ENCODE results near the gene NABP2. TPM values are rescaled to one million over a fixed set of nuclear protein-coding genes. Genes with fewer than 3 reads are reported as not detected.
"Not testable (repeated sequence)": the region's sequence is repeated elsewhere in the genome, so short reads cannot be mapped to it uniquely, and the experiment has no call there.

NABP2 gene
- total RNA-seq, 2 donors from 2014 or later: 61.0 to 96.6 TPM

DNA sequence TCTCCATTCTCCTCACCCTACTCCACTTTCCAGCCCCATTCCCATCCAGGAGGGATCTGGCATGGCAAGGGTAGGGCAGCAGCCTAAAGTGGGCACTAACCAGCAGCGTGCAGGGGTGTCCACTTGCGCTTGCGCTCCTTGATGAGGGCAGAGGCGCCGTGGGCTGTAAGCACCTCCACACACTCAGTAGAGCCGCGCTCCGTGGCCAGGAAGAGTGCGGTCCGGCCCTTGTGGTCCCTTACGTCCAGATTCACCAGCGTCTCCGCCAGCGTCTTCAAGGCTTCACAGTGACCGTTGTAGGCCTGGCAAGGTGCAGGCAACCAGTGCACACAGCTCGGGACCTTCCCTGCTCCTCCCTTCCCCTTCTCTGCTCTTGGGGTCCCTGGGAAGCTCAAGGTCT, 23.8 kb downstream of the NABP2 start:
- Mint-ChIP-seq H3K4me1 (no peaks in the 10 kb centered on the region), H3K9me3 (no peaks in the 10 kb centered on the region), H3K27me3 (no peaks in the 10 kb centered on the region), H3K4me3 (no peak overlapping the region), H3K27ac (no peak overlapping the region), H3K36me3 (ENCODE audit: low read depth) (peaks cover 75% of the 10 kb centered on the region)
- ATAC-seq (replicated peaks): no peak

DNA sequence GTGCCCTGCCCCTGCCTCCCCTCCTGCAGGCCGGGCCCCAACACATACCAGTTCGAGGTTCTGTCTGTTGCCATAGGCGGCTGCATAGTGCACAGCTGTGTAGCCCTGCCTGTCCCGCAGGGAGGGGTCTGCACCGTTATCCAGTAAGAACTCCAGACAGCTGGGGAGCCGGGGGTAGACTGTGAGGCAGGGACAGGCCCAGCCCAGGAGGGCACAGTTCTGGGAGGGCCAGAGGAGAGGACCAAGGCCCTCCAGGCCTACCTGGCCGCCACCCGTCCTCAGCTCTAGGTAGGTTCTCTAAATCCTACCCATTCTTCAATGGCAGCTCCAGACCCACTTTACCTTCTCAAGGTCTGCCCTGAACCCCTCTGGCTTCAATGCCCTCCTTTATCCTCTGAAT, 24.6 kb downstream of the NABP2 start:
- Mint-ChIP-seq H3K4me1 (no peaks in the 10 kb centered on the region), H3K27me3 (no peaks in the 10 kb centered on the region)

GRCh38 chr12:56252649-56253048, 28.5 kb downstream of the NABP2 start:
- Mint-ChIP-seq H3K4me1 (peaks cover 5% of the 10 kb centered on the region), H3K27ac (no peak overlapping the region), H3K9me3 (no peaks in the 10 kb centered on the region), H3K27me3 (no peaks in the 10 kb centered on the region), H3K4me3 (no peak overlapping the region), H3K36me3 (ENCODE audit: low read depth) (peaks cover 65% of the 10 kb centered on the region)
- ATAC-seq (replicated peaks): no peak

More for the DNA sequence above, 24.6 kb downstream of the NABP2 start:
- Mint-ChIP-seq H3K36me3 (ENCODE audit: low read depth) (peaks cover 75% of the 10 kb centered on the region), H3K27ac (no peak overlapping the region), H3K9me3 (no peaks in the 10 kb centered on the region), H3K4me3 (no peak overlapping the region)
- no peak for ATAC-seq (replicated peaks)

DNA sequence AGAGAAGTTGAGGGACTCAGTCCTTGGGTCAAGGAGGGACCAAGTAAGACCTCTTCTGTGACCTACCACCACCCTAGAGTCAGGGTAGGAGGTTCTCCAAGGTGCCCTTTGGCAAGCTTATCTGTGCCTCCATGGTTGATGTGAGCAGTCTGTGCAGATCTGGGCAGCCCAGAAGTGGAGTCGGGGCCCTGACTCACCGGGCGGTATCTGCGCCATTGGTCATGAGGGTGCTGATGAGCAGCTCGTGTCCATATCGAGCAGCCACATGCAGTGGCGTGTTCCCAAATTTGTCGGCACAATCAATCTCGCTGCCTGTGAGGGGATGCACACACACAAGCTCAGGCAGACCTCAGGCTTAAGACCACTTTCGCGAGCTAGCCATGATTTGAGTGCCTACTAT, 28.9 kb downstream of the NABP2 start:
- H3K4me1 Mint-ChIP-seq: peaks cover 5% of the 10 kb centered on the region

DNA sequence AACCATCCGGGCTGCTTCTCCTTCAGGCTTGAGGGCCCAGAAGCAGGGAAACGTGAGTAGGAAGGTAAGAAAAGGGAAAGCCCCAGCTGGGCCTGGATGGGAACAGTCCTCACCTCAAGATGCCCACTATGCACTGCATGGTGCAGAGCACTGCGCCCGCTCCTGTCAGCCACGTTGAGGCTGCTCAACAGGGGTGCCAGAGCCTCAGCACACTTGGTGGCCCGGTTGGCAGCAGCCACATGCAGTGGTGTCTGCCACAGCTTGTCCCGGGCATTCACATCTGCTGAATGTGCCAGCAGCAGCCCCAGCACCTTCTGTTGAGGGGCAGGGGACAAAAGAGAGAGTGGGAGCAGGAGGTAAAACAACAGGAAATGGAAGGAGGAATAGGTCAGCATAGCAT, 31.5 kb downstream of the NABP2 start:
- H3K36me3 Mint-ChIP-seq (ENCODE audit: low read depth): peaks cover 55% of the 10 kb centered on the region
- no peaks in the 10 kb centered on the region for H3K27me3 Mint-ChIP-seq
- H3K9me3 Mint-ChIP-seq: no peaks in the 10 kb centered on the region
- no peak overlapping the region for H3K4me3 Mint-ChIP-seq
- peak overlapping the region; percentile 4 for H3K27ac Mint-ChIP-seq
- peaks cover 11% of the 10 kb centered on the region for H3K4me1 Mint-ChIP-seq
- no peak for ATAC-seq (replicated peaks)

More for the DNA sequence above, 28.9 kb downstream of the NABP2 start:
- Mint-ChIP-seq H3K9me3 (no peaks in the 10 kb centered on the region), H3K4me3 (no peak overlapping the region), H3K27me3 (no peaks in the 10 kb centered on the region), H3K36me3 (ENCODE audit: low read depth) (peaks cover 63% of the 10 kb centered on the region), H3K27ac (no peak overlapping the region)
- ATAC-seq (replicated peaks): no peak

DNA sequence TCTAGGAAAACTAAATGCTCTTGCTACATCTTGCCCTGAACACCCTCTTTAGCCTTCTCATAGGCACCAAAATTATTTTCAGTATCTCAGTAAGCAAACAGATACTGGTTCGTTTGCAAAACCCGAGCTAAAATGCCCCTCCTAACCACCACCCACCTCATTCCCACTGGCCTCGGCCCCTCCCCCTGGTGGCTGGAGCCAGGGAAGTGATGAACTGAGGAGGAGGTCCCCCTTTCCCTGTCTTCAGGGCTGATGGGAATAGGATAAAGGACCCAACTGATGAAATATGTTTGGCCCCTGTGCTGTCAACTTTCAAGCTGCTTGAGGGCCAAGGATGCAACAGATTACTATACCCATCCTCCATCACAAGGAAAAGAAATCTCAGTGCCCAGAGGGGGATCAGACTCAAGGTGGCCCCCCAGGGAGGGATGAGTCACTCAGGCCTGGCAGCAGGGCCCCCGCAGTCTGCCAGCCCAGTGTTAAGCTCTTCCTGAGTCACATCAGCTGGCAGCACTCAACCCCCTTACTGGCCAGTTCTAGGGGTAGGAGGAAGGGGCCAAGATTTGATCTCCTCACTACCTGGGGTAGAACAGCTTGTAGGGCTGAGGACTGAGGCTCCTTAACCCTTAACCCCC, 32.3 kb downstream of the NABP2 start:
- H3K4me3 Mint-ChIP-seq: peak overlapping the region; percentile 81
- H3K4me1 Mint-ChIP-seq: peaks cover 11% of the 10 kb centered on the region
- no peaks in the 10 kb centered on the region for H3K9me3 Mint-ChIP-seq
- peaks cover 49% of the 10 kb centered on the region for H3K36me3 Mint-ChIP-seq (ENCODE audit: low read depth)
- no peaks in the 10 kb centered on the region for H3K27me3 Mint-ChIP-seq
- H3K27ac Mint-ChIP-seq: peak overlapping the region; percentile 69
- no peak for ATAC-seq (replicated peaks)

DNA sequence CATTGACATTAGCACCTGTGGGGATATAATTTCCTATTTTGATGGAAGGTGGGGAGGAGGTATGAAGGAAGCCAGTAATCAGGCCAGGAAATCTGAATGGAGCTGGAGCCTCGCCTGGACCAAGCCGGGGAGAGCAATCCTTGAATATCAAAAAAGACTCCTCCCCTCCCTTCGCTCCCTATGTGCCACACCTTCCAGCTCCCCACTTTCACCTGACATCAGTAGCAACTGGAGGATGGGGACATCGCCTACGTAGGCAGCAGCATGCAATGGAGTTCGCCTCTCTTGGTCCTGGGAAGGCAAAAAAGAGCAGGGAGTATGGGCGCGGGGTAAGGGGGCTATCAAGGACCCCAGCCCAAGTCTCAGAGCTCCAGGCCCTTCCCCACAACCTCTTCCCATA, 32.9 kb downstream of the NABP2 start:
- peak overlapping the region; percentile 69 for H3K27ac Mint-ChIP-seq
- peaks cover 43% of the 10 kb centered on the region for H3K36me3 Mint-ChIP-seq (ENCODE audit: low read depth)
- peak overlapping the region; percentile 81 for H3K4me3 Mint-ChIP-seq
- H3K4me1 Mint-ChIP-seq: peaks cover 11% of the 10 kb centered on the region
- H3K9me3 Mint-ChIP-seq: no peaks in the 10 kb centered on the region
- ATAC-seq (replicated peaks): no peak
- no peaks in the 10 kb centered on the region for H3K27me3 Mint-ChIP-seq

GRCh38 chr12:56257491-56258067, 33.4 kb downstream of the NABP2 start:
- peak overlapping the region; percentile 69 for H3K27ac Mint-ChIP-seq
- peak overlapping the region; percentile 81 for H3K4me3 Mint-ChIP-seq
- H3K9me3 Mint-ChIP-seq: no peaks in the 10 kb centered on the region
- no peaks in the 10 kb centered on the region for H3K27me3 Mint-ChIP-seq
- H3K4me1 Mint-ChIP-seq: peaks cover 11% of the 10 kb centered on the region
- peak; percentile 20 for ATAC-seq (replicated peaks)
- peaks cover 38% of the 10 kb centered on the region for H3K36me3 Mint-ChIP-seq (ENCODE audit: low read depth)

- Mint-ChIP-seq H3K27me3 (no peaks in the 10 kb centered on the region), H3K4me3 (peak within 1 kb of the TSS; percentile 88), H3K9me3 (no peaks in the 10 kb centered on the region), H3K4me1 (peaks cover 11% of the 10 kb centered on the region), H3K36me3 (ENCODE audit: low read depth) (peaks cover 31% of the 10 kb centered on the region), H3K27ac (peak within 1 kb of the TSS; percentile 87)
- peak; percentile 97 for ATAC-seq (replicated peaks)
These were observed 34.1 kb downstream of the NABP2 start, which contains the start of gene ANKRD52 for GRCh38 chr12:56258068-56258819. Gene ANKRD52, minus strand, starts transcription at chr12:56258384. Its CDS starts 115 bp downstream, at chr12:56258269.

DNA sequence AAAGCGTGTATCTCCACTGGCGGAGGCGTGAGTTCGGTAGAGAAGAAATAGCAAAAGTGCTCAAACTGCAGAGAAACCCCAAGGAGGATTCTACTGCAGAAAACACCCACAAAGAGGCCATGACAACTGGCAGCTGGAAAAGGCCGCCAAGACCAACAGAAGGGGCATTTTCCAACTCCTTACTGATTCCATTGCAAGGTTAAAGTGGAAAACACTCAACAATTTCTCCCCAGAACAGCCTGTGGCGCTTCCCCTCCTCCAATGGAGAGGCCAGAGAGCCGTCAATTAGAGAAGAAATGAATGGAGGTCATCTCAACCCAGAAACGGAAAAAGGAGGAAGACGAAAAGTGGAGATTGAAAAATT, 34.7 kb downstream of the NABP2 start:
- H3K4me3 Mint-ChIP-seq: peak overlapping the region; percentile 88
- ATAC-seq (replicated peaks): no peak

GRCh38 chr12:56260380-56260779, 36.2 kb downstream of the NABP2 start:
- Mint-ChIP-seq H3K27me3 (no peaks in the 10 kb centered on the region), H3K4me3 (no peak overlapping the region), H3K36me3 (ENCODE audit: low read depth) (peaks cover 10% of the 10 kb centered on the region), H3K27ac (no peak overlapping the region), H3K4me1 (peaks cover 11% of the 10 kb centered on the region), H3K9me3 (no peaks in the 10 kb centered on the region)
- no peak for ATAC-seq (replicated peaks)

More for the DNA sequence above, 34.7 kb downstream of the NABP2 start:
- no peaks in the 10 kb centered on the region for H3K9me3 Mint-ChIP-seq
- H3K27ac Mint-ChIP-seq: peak overlapping the region; percentile 87
- H3K27me3 Mint-ChIP-seq: no peaks in the 10 kb centered on the region
- peaks cover 26% of the 10 kb centered on the region for H3K36me3 Mint-ChIP-seq (ENCODE audit: low read depth)
- H3K4me1 Mint-ChIP-seq: peaks cover 11% of the 10 kb centered on the region

DNA sequence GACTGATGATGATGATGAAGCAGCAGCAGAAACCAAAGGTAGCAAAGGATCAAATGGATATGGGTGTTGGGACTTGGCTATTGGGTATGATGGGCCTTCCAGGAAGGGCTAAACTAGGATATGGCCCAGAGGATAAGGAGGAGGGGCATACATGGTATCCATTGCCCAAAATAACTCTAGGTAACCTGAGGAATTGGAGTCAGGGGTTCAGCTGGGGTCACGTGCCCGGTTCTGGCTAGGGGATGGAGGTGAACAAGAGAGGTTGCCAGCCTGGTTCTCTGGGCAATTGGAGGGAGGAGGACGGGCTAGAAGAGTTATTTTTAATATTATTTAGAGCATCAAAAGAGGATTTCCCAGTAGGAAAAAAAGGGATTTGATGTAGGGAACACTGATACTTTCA, 36.8 kb downstream of the NABP2 start:
- no peak overlapping the region for H3K4me3 Mint-ChIP-seq
- H3K27ac Mint-ChIP-seq: no peak overlapping the region
- H3K4me1 Mint-ChIP-seq: peaks cover 10% of the 10 kb centered on the region
- no peaks in the 10 kb centered on the region for H3K27me3 Mint-ChIP-seq
- H3K36me3 Mint-ChIP-seq (ENCODE audit: low read depth): peaks cover 6% of the 10 kb centered on the region
- ATAC-seq (replicated peaks): no peak
- no peaks in the 10 kb centered on the region for H3K9me3 Mint-ChIP-seq

GRCh38 chr12:56261503-56262232, 37.5 kb downstream of the NABP2 start:
- Mint-ChIP-seq H3K36me3 (ENCODE audit: low read depth) (no peaks in the 10 kb centered on the region), H3K27ac (no peak overlapping the region), H3K27me3 (no peaks in the 10 kb centered on the region), H3K9me3 (no peaks in the 10 kb centered on the region), H3K4me1 (peaks cover 11% of the 10 kb centered on the region), H3K4me3 (no peak overlapping the region)
- ATAC-seq (replicated peaks): no peak

GRCh38 chr12:56262955-56263354, 38.8 kb downstream of the NABP2 start:
- not testable (repeated sequence) for H3K27ac Mint-ChIP-seq; ATAC-seq (replicated peaks); H3K36me3 Mint-ChIP-seq (ENCODE audit: low read depth); H3K27me3 Mint-ChIP-seq; H3K4me3 Mint-ChIP-seq; H3K9me3 Mint-ChIP-seq
- peaks cover 18% of the 10 kb centered on the region for H3K4me1 Mint-ChIP-seq

Measured in activated T-helper 17 cell treated with anti-CD3 and anti-CD28 coated beads, Interleukin-2, amount 50 U/mL, for 72 hours (primary cell).